IMR-90 (cell line): ENCODE results near the gene ZACN. TPM values are rescaled to one million over a fixed set of nuclear protein-coding genes. Genes with fewer than 3 reads are reported as not detected.

Experiments used
- ATAC-seq: fragments of 200-7000 bp; cut with Tn5 transposase; 2 replicates; pipeline ENCODE4 v1.9.1; 2020; ENCODE audit warnings: low read depth, mild to moderate bottlenecking, moderate library complexity
- BruUV-seq: library from RNA; stranded (reverse); fragments of 400-500 nt; replicated peaks from 2 replicates; lab custom pipeline; 2021; lab: Mats Ljungman, UMichigan
- CTCF ChIA-PET: fragments of 300-600 bp; formaldehyde crosslinking; extraction: SDS; loops from one replicate; lab custom pipeline; 2021; ENCODE audit warnings: antibody characterized with exemption; lab: Yijun Ruan, JAX
- POLR2A ChIA-PET: fragments of 300-600 bp; sonication (Branson Sonifier 250); formaldehyde crosslinking; loops from one replicate; lab custom pipeline; 2022; ENCODE audit warnings: antibody characterized with exemption; ENCODE audit not compliant: unreplicated experiment; lab: Charles Lee
- DNase-seq: peaks from one replicate; pipeline ENCODE4 v3.0.0; 2013
- H2AFZ ChIP-seq: replicated peaks from 2 replicates; pipeline ENCODE3; 2013; ENCODE audit warnings: low read length, mild to moderate bottlenecking; ENCODE audit not compliant: poor library complexity
- H2AK5ac ChIP-seq: 2 replicates; pipeline ENCODE4 v1.6.1; 2013; ENCODE audit warnings: low read depth, low read length, inconsistent platforms
- H2AK9ac ChIP-seq: replicated peaks from 2 replicates; pipeline ENCODE3; 2013; ENCODE audit warnings: mild to moderate bottlenecking, low read depth, low read length, moderate library complexity; ENCODE audit not compliant: poor library complexity
- H2BK120ac ChIP-seq: 2 replicates; pipeline ENCODE4 v1.6.1; 2013; ENCODE audit warnings: low read depth, low read length, inconsistent platforms
- H2BK15ac ChIP-seq: 3 replicates; pipeline ENCODE4 v1.6.1; 2013; ENCODE audit warnings: low read depth, low read length, inconsistent platforms
- H2BK20ac ChIP-seq: 2 replicates; pipeline ENCODE4 v1.6.1; 2013; ENCODE audit warnings: low read depth, mild to moderate bottlenecking, inconsistent platforms, low read length, moderate library complexity
- H2BK5ac ChIP-seq: 2 replicates; pipeline ENCODE4 v1.6.1; 2013; ENCODE audit warnings: mild to moderate bottlenecking, low read depth, low read length, inconsistent platforms; ENCODE audit not compliant: poor library complexity, severe bottlenecking
- H3K14ac ChIP-seq: replicated peaks from 2 replicates; pipeline ENCODE4 v1.6.1; 2013; ENCODE audit warnings: low read depth, low read length, inconsistent platforms
- H3K18ac ChIP-seq: 2 replicates; pipeline ENCODE4 v1.6.1; 2013; ENCODE audit warnings: low read depth, low read length, control low read depth
- H3K23ac ChIP-seq: 2 replicates; pipeline ENCODE4 v1.6.1; 2013; ENCODE audit warnings: low read depth, low read length, inconsistent platforms
- H3K27ac ChIP-seq: 2 replicates; pipeline ENCODE4 v1.5.1; 2013; ENCODE audit warnings: mild to moderate bottlenecking, control low read depth, low read length; ENCODE audit not compliant: insufficient read depth
- H3K27me3 ChIP-seq: 2 replicates; pipeline ENCODE4 v1.6.1; 2013; ENCODE audit warnings: low read length; ENCODE audit not compliant: control insufficient read depth, insufficient read depth
- H3K36me3 ChIP-seq: 2 replicates; pipeline ENCODE4 v1.6.1; 2013; ENCODE audit warnings: low read length, mixed read lengths; ENCODE audit not compliant: control insufficient read depth, insufficient read depth
- H3K4ac ChIP-seq: 2 replicates; pipeline ENCODE4 v1.6.1; 2013; ENCODE audit warnings: low read depth, low read length, inconsistent platforms
- H3K4me1 ChIP-seq: 2 replicates; pipeline ENCODE4 v1.6.1; 2013; ENCODE audit warnings: low read length, mixed read lengths; ENCODE audit not compliant: control insufficient read depth, insufficient read depth
- H3K4me2 ChIP-seq: 2 replicates; pipeline ENCODE4 v1.6.1; 2013; ENCODE audit warnings: low read depth, mild to moderate bottlenecking, control low read depth, low read length, moderate library complexity
- H3K4me3 ChIP-seq: 2 replicates; pipeline ENCODE4 v1.5.1; 2013; ENCODE audit warnings: low read depth, mild to moderate bottlenecking, control low read depth, low read length, moderate library complexity; ENCODE audit not compliant: insufficient read depth
- H3K56ac ChIP-seq: 2 replicates; pipeline ENCODE4 v1.6.1; 2013; ENCODE audit warnings: low read length, inconsistent platforms; ENCODE audit not compliant: insufficient read depth; ENCODE audit errors: extremely low read depth
- H3K79me1 ChIP-seq, 2 experiments: 2 replicates each; pipeline ENCODE4 v1.6.1; 2013; ENCODE audit warnings: low read length in 2 of 2, inconsistent platforms in 1 of 2, low read depth in 1 of 2
- H3K9ac ChIP-seq: 2 replicates; pipeline ENCODE4 v1.6.1; 2013; ENCODE audit warnings: low read depth, low read length, control low read depth
- H3K9me1 ChIP-seq: 2 replicates; pipeline ENCODE4 v1.6.1; 2013; ENCODE audit warnings: low read length, inconsistent platforms; ENCODE audit not compliant: insufficient read depth
- H3K9me3 ChIP-seq: 2 replicates; pipeline ENCODE4 v1.6.1; 2013; ENCODE audit warnings: low read length; ENCODE audit not compliant: control insufficient read depth, insufficient read depth
- H4K20me1 ChIP-seq: 2 replicates; pipeline ENCODE4 v1.6.1; 2013; ENCODE audit warnings: low read length, inconsistent platforms; ENCODE audit not compliant: insufficient read depth
- H4K5ac ChIP-seq: 2 replicates; pipeline ENCODE4 v1.6.1; 2013; ENCODE audit warnings: mild to moderate bottlenecking, low read depth, low read length, control low read depth
- H4K8ac ChIP-seq, 2 experiments: 2 replicates each; pipeline ENCODE4 v1.6.1; 2013; ENCODE audit warnings: low read depth in 2 of 2, low read length in 2 of 2, control low read depth in 1 of 2, inconsistent platforms in 1 of 2
- H4K91ac ChIP-seq: 2 replicates; pipeline ENCODE4 v1.6.1; 2013; ENCODE audit warnings: low read depth, low read length, inconsistent platforms; ENCODE audit not compliant: insufficient read depth
- BHLHE40 ChIP-seq: fragments of 150-350 bp; IDR thresholded peaks from 2 replicates; pipeline ENCODE4 v1.6.1; 2016; ENCODE audit warnings: mild to moderate bottlenecking, low read depth, low read length
- CEBPB ChIP-seq: IDR thresholded peaks from 2 replicates; pipeline ENCODE4 v1.6.1; 2012; ENCODE audit warnings: low read depth, low read length, improper control_type of control experiment
- CHD1 ChIP-seq: IDR thresholded peaks from 2 replicates; pipeline ENCODE4 v1.6.1; 2012; ENCODE audit warnings: low read depth, low read length, improper control_type of control experiment
- FOS ChIP-seq: fragments of 150-350 bp; IDR thresholded peaks from 2 replicates; pipeline ENCODE4 v1.6.1; 2016; ENCODE audit warnings: low read depth, low read length
- MAFK ChIP-seq: IDR thresholded peaks from 2 replicates; pipeline ENCODE4 v1.6.1; 2012; ENCODE audit warnings: low read depth, low read length, improper control_type of control experiment
- MXI1 ChIP-seq: IDR thresholded peaks from 2 replicates; pipeline ENCODE4 v1.6.1; 2012; ENCODE audit warnings: low read depth, mild to moderate bottlenecking, low read length, moderate library complexity, borderline replicate concordance
- NFE2L2 ChIP-seq: fragments of 150-350 bp; IDR thresholded peaks from 2 replicates; pipeline ENCODE4 v1.6.1; 2016; ENCODE audit warnings: low read depth, mild to moderate bottlenecking, low read length
- POLR2A ChIP-seq: IDR thresholded peaks from 2 replicates; pipeline ENCODE4 v1.6.1; 2012; ENCODE audit warnings: mild to moderate bottlenecking, low read depth, low read length
- RAD21 ChIP-seq: IDR thresholded peaks from 2 replicates; pipeline ENCODE4 v1.6.1; 2012; ENCODE audit warnings: low read length, improper control_type of control experiment
- RCOR1 ChIP-seq: IDR thresholded peaks from 2 replicates; pipeline ENCODE4 v1.6.1; 2012; ENCODE audit warnings: mild to moderate bottlenecking, low read length, improper control_type of control experiment; ENCODE audit not compliant: insufficient replicate concordance
- RFX5 ChIP-seq: IDR thresholded peaks from 2 replicates; pipeline ENCODE4 v1.8.0; 2012; ENCODE audit warnings: low read depth, mild to moderate bottlenecking, low read length, moderate library complexity
- SMC3 ChIP-seq: fragments of 150-350 bp; IDR thresholded peaks from 2 replicates; pipeline ENCODE4 v1.6.1; 2016; ENCODE audit warnings: low read depth, mild to moderate bottlenecking, antibody characterized with exemption, low read length, moderate library complexity
- WGBS, 2 experiments: methylation state at CpG; one replicate each; pipeline versions ENCODE4 v1.1.5 to v1.1.7; 2013; ENCODE audit warnings: missing lambda C conversion rate in 2 of 2; ENCODE audit not compliant: insufficient read length in 1 of 2; ENCODE audit errors: extremely low coverage in 2 of 2; 5-methylcytosine and 5-hydroxymethylcytosine counted together
- dilution Hi-C: fragments of 300-500 bp; cut with HindIII; formaldehyde crosslinking; loops from one replicate; pipeline ENCODE4 v1.14.3; 2018; ENCODE audit warnings: low sequenced_read_pairs; ENCODE audit not compliant: unreplicated experiment
- in situ Hi-C: fragments of 300-500 bp; cut with MboI; formaldehyde crosslinking; loops from 3 replicates; pipeline ENCODE4 v1.14.3; 2019; ENCODE audit warnings: low sequenced_read_pairs, inconsistent platforms, mixed read lengths
- intact Hi-C: fragments of 100-400 bp; cut with micrococcal nuclease; formaldehyde crosslinking; loops from 2 replicates; pipeline ENCODE4 v1.10.0; 2022
- polyA plus RNA-seq, 3 experiments: library from polyadenylated mRNA; depleted of rRNA; stranded (reverse); fragments of >200 nt; gene quantifications; 2 replicates each; pipeline ENCODE4 v1.2.3, GENCODE V29; 2012; ENCODE audit warnings: low replicate concordance in 1 of 3
- total RNA-seq: library from RNA; depleted of rRNA; stranded (reverse); fragments of >200 nt; gene quantifications from 2 replicates; pipeline ENCODE4 v1.2.3, GENCODE V29; 2012
- TF ChIP-seq, protein P1 (sequence below): conservative IDR thresholded peaks from 2 replicates; pipeline ENCODE4 v1.5.1; 2012; ENCODE audit warnings: mild to moderate bottlenecking, low read depth, low read length, improper control_type of control experiment
- TF ChIP-seq, protein P2 (sequence below): fragments of 150-350 bp; IDR thresholded peaks from 2 replicates; pipeline ENCODE4 v1.6.1; 2017; ENCODE audit warnings: mild to moderate bottlenecking, antibody characterized with exemption, low read length, low read depth
- TF ChIP-seq, protein P3 (sequence below): fragments of 150-350 bp; IDR thresholded peaks from 2 replicates; pipeline ENCODE4 v1.6.1; 2016; ENCODE audit warnings: low read depth, mild to moderate bottlenecking, low read length, moderate library complexity, borderline replicate concordance

ZACN gene
- total and polyA plus RNA-seq, 2 of the 4 experiments (the other 2 are of a cell fraction), result not detected

DNA sequence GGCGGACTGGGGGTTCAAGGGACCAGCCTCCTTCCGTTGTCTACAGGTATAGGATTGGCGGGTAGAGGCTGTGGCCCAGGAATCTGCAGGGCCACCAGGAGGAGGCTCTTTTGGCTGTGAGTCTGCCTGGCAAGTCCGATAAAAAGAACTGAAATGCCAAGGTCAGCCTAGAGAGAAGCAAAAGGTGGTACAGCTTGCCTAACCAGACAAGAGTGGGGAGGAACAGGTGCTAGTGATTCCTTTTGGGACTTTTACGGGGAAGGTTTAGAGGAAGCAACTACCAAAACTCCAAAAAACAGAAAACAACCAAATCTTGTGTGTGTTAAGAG is 46.2 kb upstream of the ZACN start:
- no peak overlapping the region for H2BK5ac ChIP-seq
- no peak overlapping the region for H2AK9ac ChIP-seq
- no peak overlapping the region for H3K56ac ChIP-seq
- ATAC-seq (no peak), DNase-seq (no peak)
- TF ChIP-seq RFX5 (no peak), NFE2L2 (no peak), RCOR1 (no peak), CEBPB (no peak), POLR2A (no peak), FOS (no peak), MXI1 (no peak), BHLHE40 (no peak), RAD21 (no peak), MAFK (no peak), SMC3 (no peak), CHD1 (no peak)
- TF ChIP-seq, protein P1, sequence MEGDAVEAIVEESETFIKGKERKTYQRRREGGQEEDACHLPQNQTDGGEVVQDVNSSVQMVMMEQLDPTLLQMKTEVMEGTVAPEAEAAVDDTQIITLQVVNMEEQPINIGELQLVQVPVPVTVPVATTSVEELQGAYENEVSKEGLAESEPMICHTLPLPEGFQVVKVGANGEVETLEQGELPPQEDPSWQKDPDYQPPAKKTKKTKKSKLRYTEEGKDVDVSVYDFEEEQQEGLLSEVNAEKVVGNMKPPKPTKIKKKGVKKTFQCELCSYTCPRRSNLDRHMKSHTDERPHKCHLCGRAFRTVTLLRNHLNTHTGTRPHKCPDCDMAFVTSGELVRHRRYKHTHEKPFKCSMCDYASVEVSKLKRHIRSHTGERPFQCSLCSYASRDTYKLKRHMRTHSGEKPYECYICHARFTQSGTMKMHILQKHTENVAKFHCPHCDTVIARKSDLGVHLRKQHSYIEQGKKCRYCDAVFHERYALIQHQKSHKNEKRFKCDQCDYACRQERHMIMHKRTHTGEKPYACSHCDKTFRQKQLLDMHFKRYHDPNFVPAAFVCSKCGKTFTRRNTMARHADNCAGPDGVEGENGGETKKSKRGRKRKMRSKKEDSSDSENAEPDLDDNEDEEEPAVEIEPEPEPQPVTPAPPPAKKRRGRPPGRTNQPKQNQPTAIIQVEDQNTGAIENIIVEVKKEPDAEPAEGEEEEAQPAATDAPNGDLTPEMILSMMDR, result no peak
- TF ChIP-seq, protein P2, sequence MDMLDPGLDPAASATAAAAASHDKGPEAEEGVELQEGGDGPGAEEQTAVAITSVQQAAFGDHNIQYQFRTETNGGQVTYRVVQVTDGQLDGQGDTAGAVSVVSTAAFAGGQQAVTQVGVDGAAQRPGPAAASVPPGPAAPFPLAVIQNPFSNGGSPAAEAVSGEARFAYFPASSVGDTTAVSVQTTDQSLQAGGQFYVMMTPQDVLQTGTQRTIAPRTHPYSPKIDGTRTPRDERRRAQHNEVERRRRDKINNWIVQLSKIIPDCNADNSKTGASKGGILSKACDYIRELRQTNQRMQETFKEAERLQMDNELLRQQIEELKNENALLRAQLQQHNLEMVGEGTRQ, result no peak
- TF ChIP-seq, protein P3, sequence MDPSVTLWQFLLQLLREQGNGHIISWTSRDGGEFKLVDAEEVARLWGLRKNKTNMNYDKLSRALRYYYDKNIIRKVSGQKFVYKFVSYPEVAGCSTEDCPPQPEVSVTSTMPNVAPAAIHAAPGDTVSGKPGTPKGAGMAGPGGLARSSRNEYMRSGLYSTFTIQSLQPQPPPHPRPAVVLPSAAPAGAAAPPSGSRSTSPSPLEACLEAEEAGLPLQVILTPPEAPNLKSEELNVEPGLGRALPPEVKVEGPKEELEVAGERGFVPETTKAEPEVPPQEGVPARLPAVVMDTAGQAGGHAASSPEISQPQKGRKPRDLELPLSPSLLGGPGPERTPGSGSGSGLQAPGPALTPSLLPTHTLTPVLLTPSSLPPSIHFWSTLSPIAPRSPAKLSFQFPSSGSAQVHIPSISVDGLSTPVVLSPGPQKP, result no peak
- H3K9me1 ChIP-seq, result no peaks in the 10 kb centered on the region; the same call in 1 of the 2 replicates
- H2BK15ac ChIP-seq, result no peak overlapping the region
- CTCF ChIA-PET, result no interaction called here
- no peak overlapping the region for H3K23ac ChIP-seq
- BruUV-seq, result no TSS peak
- H2BK20ac ChIP-seq, result no peak overlapping the region
- POLR2A ChIA-PET, result no interaction called here
- H3K18ac ChIP-seq, result no peak overlapping the region
- H2BK120ac ChIP-seq, result no peak overlapping the region
- no peak overlapping the region for H3K4me3 ChIP-seq
- no peak overlapping the region for H3K4me2 ChIP-seq
- no peak overlapping the region for H2AK5ac ChIP-seq
- H2AFZ ChIP-seq, result no peak overlapping the region
- intact Hi-C loops (no loop called here), in situ Hi-C loops (no loop called here), dilution Hi-C loops (no loop called here)
- no peaks in the 10 kb centered on the region for H3K79me1 ChIP-seq
- H3K4ac ChIP-seq, result no peak overlapping the region
- H3K36me3 ChIP-seq, result 0 out of 2 replicates have a peak, but pooled peaks cover 2% of the 10 kb centered on the region
- no peaks in the 10 kb centered on the region for H3K9me3 ChIP-seq
- no peaks in the 10 kb centered on the region for H4K20me1 ChIP-seq
- no CpG with 5 or more reads among the region's 5 CpGs for WGBS, 2 experiments
- peaks cover 2% of the 10 kb centered on the region; the same call in 1 of the 2 replicates for H3K4me1 ChIP-seq
- H3K9ac ChIP-seq, result no peak overlapping the region
- no peak overlapping the region for H3K27ac ChIP-seq
- no peaks in the 10 kb centered on the region for H3K27me3 ChIP-seq
- H4K91ac ChIP-seq, result no peak overlapping the region
- no peak overlapping the region for H4K8ac ChIP-seq
- no peak overlapping the region for H4K5ac ChIP-seq
- no peak overlapping the region for H3K14ac ChIP-seq
